Progenitor cell of endocrine pancreas (in vitro differentiated cells): ENCODE measurements around the gene TEX38. TPM values are rescaled to one million over a fixed set of nuclear protein-coding genes. Genes with fewer than 3 reads are reported as not detected.

Experiments
- DNase-seq: peaks from one replicate; pipeline ENCODE4 v3.0.0; 2021; ENCODE audit warnings: low spot score; ENCODE audit not compliant: unreplicated experiment
- H3K27ac Mint-ChIP-seq: 2 replicates; pipeline ENCODE4 v1.8.0; 2021; ENCODE audit warnings: mild to moderate bottlenecking, moderate library complexity, mixed read lengths
- H3K27me3 Mint-ChIP-seq: 2 replicates; pipeline ENCODE4 v1.8.0; 2021; ENCODE audit warnings: mixed read lengths
- H3K36me3 Mint-ChIP-seq: 2 replicates; pipeline ENCODE4 v1.8.0; 2022; ENCODE audit warnings: mixed read lengths; ENCODE audit not compliant: insufficient read depth
- H3K4me1 Mint-ChIP-seq: 2 replicates; pipeline ENCODE4 v1.8.0; 2021; ENCODE audit warnings: low read depth, mixed read lengths
- H3K4me3 Mint-ChIP-seq: 2 replicates; pipeline ENCODE4 v1.8.0; 2021; ENCODE audit warnings: low read depth, mild to moderate bottlenecking, moderate library complexity, mixed read lengths
- H3K9me3 Mint-ChIP-seq: 2 replicates; pipeline ENCODE4 v1.8.0; 2021; ENCODE audit warnings: low read depth, mixed read lengths
- CTCF ChIP-seq: fragments of 200-600 bp; sonication (generic); IDR thresholded peaks from one replicate; pipeline ENCODE4 v1.5.0; 2021; ENCODE audit warnings: antibody characterized with exemption, mild to moderate bottlenecking; ENCODE audit not compliant: unreplicated experiment
- total RNA-seq: library from RNA; stranded (reverse); gene quantifications from 2 replicates; pipeline ENCODE4 v1.2.1, GENCODE V29; 2021

TEX38 gene
- total RNA-seq, 1 donor from 2014 or later, result 0.38 TPM

GRCh38 chr1:46675549-46676314 is 4.1 kb downstream of the TEX38 start:
- no peaks in the 10 kb centered on the region for H3K9me3 Mint-ChIP-seq
- H3K27me3 Mint-ChIP-seq, result no peaks in the 10 kb centered on the region
- peaks cover 4% of the 10 kb centered on the region for H3K4me1 Mint-ChIP-seq
- H3K36me3 Mint-ChIP-seq, result peaks cover 31% of the 10 kb centered on the region
- no peak overlapping the region for H3K27ac Mint-ChIP-seq
- no peak for TF ChIP-seq CTCF
- no peak for DNase-seq
- H3K4me3 Mint-ChIP-seq, result no peak overlapping the region

GRCh38 chr1:46676531-46676930 is 4.9 kb downstream of the TEX38 start:
- Mint-ChIP-seq H3K4me1 (peaks cover 10% of the 10 kb centered on the region), H3K27ac (no peak overlapping the region), H3K4me3 (no peak overlapping the region), H3K27me3 (no peaks in the 10 kb centered on the region), H3K9me3 (no peaks in the 10 kb centered on the region), H3K36me3 (peaks cover 33% of the 10 kb centered on the region)
- TF ChIP-seq CTCF, result no peak
- no peak for DNase-seq

- Mint-ChIP-seq H3K4me1 (peaks cover 18% of the 10 kb centered on the region), H3K27ac (no peak overlapping the region), H3K9me3 (no peaks in the 10 kb centered on the region), H3K36me3 (peaks cover 33% of the 10 kb centered on the region), H3K27me3 (no peaks in the 10 kb centered on the region), H3K4me3 (no peak overlapping the region)
- DNase-seq, result no peak
- no peak for TF ChIP-seq CTCF
Observed at GRCh38 chr1:46677339-46677738, 5.7 kb downstream of the TEX38 start.

GRCh38 chr1:46679789-46680573 is 8.3 kb downstream of the TEX38 start:
- Mint-ChIP-seq H3K27ac (no peak overlapping the region), H3K4me1 (peaks cover 18% of the 10 kb centered on the region), H3K9me3 (no peaks in the 10 kb centered on the region), H3K4me3 (no peak overlapping the region), H3K36me3 (peaks cover 45% of the 10 kb centered on the region), H3K27me3 (no peaks in the 10 kb centered on the region)
- no peak for DNase-seq
- no peak for TF ChIP-seq CTCF

GRCh38 chr1:46681333-46682034 is 9.8 kb downstream of the TEX38 start:
- Mint-ChIP-seq H3K36me3 (peaks cover 44% of the 10 kb centered on the region), H3K4me1 (peaks cover 27% of the 10 kb centered on the region), H3K27ac (peak overlapping the region; percentile 53), H3K4me3 (no peak overlapping the region), H3K27me3 (no peaks in the 10 kb centered on the region), H3K9me3 (no peaks in the 10 kb centered on the region)
- no peak for DNase-seq
- TF ChIP-seq CTCF, result no peak
